WTC11 (cell line): ENCODE results near the gene TARBP1. TPM values are rescaled to one million over a fixed set of nuclear protein-coding genes. Genes with fewer than 3 reads are reported as not detected.
A peak's percentile ranks its signal among the peaks of the same experiment; 100 is the strongest.

Source experiments
- ATF2 ChIP-seq: sonication (generic); formaldehyde crosslinking; IDR thresholded peaks from 2 replicates; pipeline ENCODE4 v1.8.1; 2022; ENCODE audit warnings: low read depth, missing genetic modification reagents, borderline replicate concordance
- ATF6 ChIP-seq: sonication (generic); formaldehyde crosslinking; IDR thresholded peaks from 2 replicates; pipeline ENCODE4 v1.8.1; 2023; ENCODE audit warnings: mild to moderate bottlenecking, missing genetic modification reagents
- CREM ChIP-seq: sonication (generic); formaldehyde crosslinking; IDR thresholded peaks from 2 replicates; pipeline ENCODE4 v1.8.1; 2022; ENCODE audit warnings: mild to moderate bottlenecking, missing genetic modification reagents, moderate library complexity
- E2F1 ChIP-seq: sonication (generic); formaldehyde crosslinking; IDR thresholded peaks from 2 replicates; pipeline ENCODE4 v1.8.0; 2022; ENCODE audit warnings: mild to moderate bottlenecking, missing genetic modification reagents
- E2F5 ChIP-seq: sonication (generic); formaldehyde crosslinking; IDR thresholded peaks from 2 replicates; pipeline ENCODE4 v1.8.1; 2022; ENCODE audit warnings: mild to moderate bottlenecking, moderate library complexity, missing genetic modification reagents
- FOXJ3 ChIP-seq: sonication (generic); formaldehyde crosslinking; IDR thresholded peaks from 2 replicates; pipeline ENCODE4 v1.9.0; 2021; ENCODE audit warnings: missing genetic modification reagents, mild to moderate bottlenecking, borderline replicate concordance
- FOXP4 ChIP-seq: sonication (generic); formaldehyde crosslinking; IDR thresholded peaks from 2 replicates; pipeline ENCODE4 v1.8.0; 2022; ENCODE audit warnings: mild to moderate bottlenecking, missing genetic modification reagents
- HMGXB4 ChIP-seq: sonication (generic); formaldehyde crosslinking; IDR thresholded peaks from 2 replicates; pipeline ENCODE4 v1.8.1; 2023; ENCODE audit warnings: mild to moderate bottlenecking, moderate library complexity, missing genetic modification reagents
- NFATC4 ChIP-seq: fragments of 250-450 bp; sonication (Bioruptor Pico); IDR thresholded peaks from 2 replicates; pipeline ENCODE4 v1.9.0; 2021; ENCODE audit warnings: mild to moderate bottlenecking
- NR2C2 ChIP-seq: sonication (generic); formaldehyde crosslinking; IDR thresholded peaks from 2 replicates; pipeline ENCODE4 v1.8.0; 2022; ENCODE audit warnings: mild to moderate bottlenecking, missing genetic modification reagents
- NR3C1 ChIP-seq: sonication (generic); formaldehyde crosslinking; conservative IDR thresholded peaks from 2 replicates; pipeline ENCODE4 v1.8.1; 2023; ENCODE audit warnings: low read depth, mild to moderate bottlenecking, missing genetic modification reagents
- PRDM15 ChIP-seq: sonication (generic); formaldehyde crosslinking; IDR thresholded peaks from 2 replicates; pipeline ENCODE4 v1.8.0; 2022; ENCODE audit warnings: missing genetic modification reagents
- TEAD4 ChIP-seq: sonication (generic); formaldehyde crosslinking; IDR thresholded peaks from 2 replicates; pipeline ENCODE4 v1.8.0; 2022; ENCODE audit warnings: mild to moderate bottlenecking, missing genetic modification reagents
- USF1 ChIP-seq: sonication (generic); formaldehyde crosslinking; IDR thresholded peaks from 2 replicates; pipeline ENCODE4 v1.8.0; 2022; ENCODE audit warnings: mild to moderate bottlenecking, missing genetic modification reagents
- ZMAT4 ChIP-seq: fragments of 250-450 bp; sonication (Bioruptor Pico); IDR thresholded peaks from 2 replicates; pipeline ENCODE4 v1.9.0; 2021; ENCODE audit warnings: mild to moderate bottlenecking
- ZNF138 ChIP-seq: sonication (generic); formaldehyde crosslinking; conservative IDR thresholded peaks from 2 replicates; pipeline ENCODE4 v1.8.1; 2022; ENCODE audit warnings: mild to moderate bottlenecking, moderate library complexity, missing genetic modification reagents
- ZNF219 ChIP-seq: sonication (generic); formaldehyde crosslinking; IDR thresholded peaks from 2 replicates; pipeline ENCODE4 v1.8.0; 2023; ENCODE audit warnings: missing genetic modification reagents, mild to moderate bottlenecking, borderline replicate concordance
- ZNF425 ChIP-seq: fragments of 250-450 bp; sonication (Bioruptor Pico); conservative IDR thresholded peaks from 2 replicates; pipeline ENCODE4 v1.9.0; 2021; ENCODE audit warnings: mild to moderate bottlenecking
- total RNA-seq: library from RNA; stranded (reverse); gene quantifications from 3 replicates; pipeline ENCODE4 v1.2.3, GENCODE V29; 2021

TARBP1 gene
- total RNA-seq, 1 experiment from 2014 or later: 24.0 TPM

- TF ChIP-seq E2F1 (0 out of 2 replicates have a peak, but pooled peaks have one; percentile 21), NR3C1 (CRISPR knock-in tag) (no peak), ZNF138 (CRISPR knock-in tag) (no peak), FOXP4 (CRISPR knock-in tag) (0 out of 2 replicates have a peak, but pooled peaks have one; percentile 12), E2F5 (CRISPR knock-in tag) (no peak), USF1 (peak; percentile 59), ATF2 (CRISPR knock-in tag) (peak; percentile 12; the same call in 1 of the 2 replicates), TEAD4 (no peak), PRDM15 (CRISPR knock-in tag) (no peak), ATF6 (CRISPR knock-in tag) (no peak), CREM (CRISPR knock-in tag) (no peak), ZNF425 (no peak), NFATC4 (CRISPR knock-in tag) (no peak), NR2C2 (no peak), HMGXB4 (peak; percentile 70; the same call in 1 of the 2 replicates), ZNF219 (CRISPR knock-in tag) (no peak), ZMAT4 (CRISPR knock-in tag) (no peak), FOXJ3 (CRISPR knock-in tag) (no peak)
These were observed 105.7 kb downstream of the TARBP1 start, which contains the start of gene COA6 (continued) for GRCh38 chr1:234373064-234373958.
